SK-N-SH (cell line): ENCODE results near the gene ANKRD31. TPM values are rescaled to one million over a fixed set of nuclear protein-coding genes. Genes with fewer than 3 reads are reported as not detected.
"Not testable (repeated sequence)": the region's sequence is repeated elsewhere in the genome, so short reads cannot be mapped to it uniquely, and the experiment has no call there.

Experiments used
- CTCF ChIA-PET: fragments of 300-600, 350-600 bp; formaldehyde crosslinking; extraction: SDS; loops from one replicate; lab custom pipeline; 2021; lab: Yijun Ruan, JAX
- POLR2A ChIA-PET: fragments of 350-600 bp; sonication (Branson Sonifier 250); formaldehyde crosslinking; extraction: SDS; loops from one replicate; lab custom pipeline; 2020; ENCODE audit warnings: antibody characterized with exemption, inconsistent platforms; lab: Yijun Ruan, JAX
- DNase-seq: peaks from one replicate; pipeline ENCODE4 v3.0.0; 2012
- H2AFZ ChIP-seq: fragments of 200-600 bp; sonication (generic); 2 replicates; pipeline ENCODE4 v1.8.1; 2016; ENCODE audit warnings: antibody characterized with exemption, mild to moderate bottlenecking, low read depth
- H3F3A ChIP-seq: fragments of 200-600 bp; sonication (generic); replicated peaks from 2 replicates; pipeline ENCODE3; 2016; ENCODE audit warnings: antibody characterized with exemption, mild to moderate bottlenecking; ENCODE audit not compliant: insufficient read depth
- H3K27ac ChIP-seq, 2 experiments: fragments of 200-500 bp in 1 of 2; fragments of 200-600 bp in 1 of 2; sonication (Bioruptor generic) in 1 of 2; sonication (generic), shearing (Covaris generic) in 1 of 2; 2 replicates each; pipeline versions ENCODE4 v1.5.1 to v1.6.1; 2014 to 2016; ENCODE audit warnings: low read depth in 2 of 2, inconsistent platforms in 1 of 2, low read length in 1 of 2, mild to moderate bottlenecking in 1 of 2, mixed read lengths in 1 of 2
- H3K27me3 ChIP-seq: fragments of 200-600 bp; sonication (generic), shearing (Covaris generic); 2 replicates; pipeline ENCODE4 v1.6.1; 2016; ENCODE audit warnings: mixed run types; ENCODE audit not compliant: insufficient read depth
- H3K36me3 ChIP-seq, 2 experiments: fragments of 200-500 bp in 1 of 2; fragments of 200-600 bp in 1 of 2; sonication (Bioruptor generic) in 1 of 2; sonication (generic) in 1 of 2; replicated peaks in 1 of 2; 2 replicates each; pipeline versions ENCODE3 to v1.5.1; 2014 to 2016; ENCODE audit warnings: low read length in 1 of 2, mild to moderate bottlenecking in 1 of 2; ENCODE audit not compliant: insufficient read depth in 2 of 2, control insufficient read depth in 1 of 2
- H3K4me1 ChIP-seq, 2 experiments: fragments of 200-500 bp in 1 of 2; fragments of 200-600 bp in 1 of 2; sonication (Bioruptor generic) in 1 of 2; sonication (generic), shearing (Covaris generic) in 1 of 2; 2 replicates each; pipeline versions ENCODE4 v1.5.1 to v1.6.1; 2014 to 2016; ENCODE audit warnings: low read depth in 1 of 2, low read length in 1 of 2, mixed run types in 1 of 2; ENCODE audit not compliant: insufficient read depth in 2 of 2, control insufficient read depth in 1 of 2
- H3K4me2 ChIP-seq: fragments of 200-600 bp; sonication (generic), shearing (Covaris generic); 2 replicates; pipeline ENCODE4 v1.6.1; 2017; ENCODE audit warnings: mixed run types
- H3K4me3 ChIP-seq, 2 experiments: fragments of 200-500 bp in 1 of 2; fragments of 200-600 bp in 1 of 2; sonication (Bioruptor generic) in 1 of 2; sonication (generic), shearing (Covaris generic) in 1 of 2; 2 replicates each; pipeline versions ENCODE4 v1.5.1 to v1.8.1; 2014 to 2016; ENCODE audit warnings: low read depth in 2 of 2, inconsistent platforms in 1 of 2, low read length in 1 of 2, mild to moderate bottlenecking in 1 of 2, mixed read lengths in 1 of 2, moderate library complexity in 1 of 2
- H3K79me2 ChIP-seq: fragments of 200-600 bp; sonication (generic); 2 replicates; pipeline ENCODE4 v1.8.1; 2017; ENCODE audit warnings: mild to moderate bottlenecking; ENCODE audit not compliant: insufficient read depth
- H3K9ac ChIP-seq: fragments of 200-600 bp; sonication (generic); 2 replicates; pipeline ENCODE4 v1.6.1; 2017; ENCODE audit warnings: mixed run types
- H3K9me2 ChIP-seq: fragments of 200-600 bp; sonication (generic); 2 replicates; pipeline ENCODE4 v1.6.1; 2017; ENCODE audit warnings: mixed run types
- H3K9me3 ChIP-seq: fragments of 200-600 bp; sonication (generic); 2 replicates; pipeline ENCODE4 v1.6.1; 2017; ENCODE audit warnings: mixed run types, mild to moderate bottlenecking, moderate library complexity
- H4K20me1 ChIP-seq: fragments of 200-600 bp; sonication (generic); 2 replicates; pipeline ENCODE4 v1.6.1; 2017; ENCODE audit warnings: mild to moderate bottlenecking, mixed run types; ENCODE audit not compliant: insufficient read depth
- IRF3 ChIP-seq: fragments of 150-350 bp; IDR thresholded peaks from 2 replicates; pipeline ENCODE4 v1.6.1; 2016; ENCODE audit warnings: mild to moderate bottlenecking, low read depth, low read length
- JUND ChIP-seq: IDR thresholded peaks from 2 replicates; pipeline ENCODE4 v1.4.0; 2012
- MAX ChIP-seq: IDR thresholded peaks from 2 replicates; pipeline ENCODE4 v1.4.0; 2012; ENCODE audit warnings: low read depth
- MEF2A ChIP-seq: IDR thresholded peaks from 2 replicates; pipeline ENCODE4 v1.4.0; 2012; ENCODE audit warnings: low read depth, borderline replicate concordance
- MXI1 ChIP-seq: IDR thresholded peaks from 2 replicates; pipeline ENCODE4 v1.6.1; 2012; ENCODE audit warnings: mild to moderate bottlenecking, low read depth, low read length, improper control_type of control experiment
- NFIC ChIP-seq: IDR thresholded peaks from 2 replicates; pipeline ENCODE4 v1.4.0; 2012; ENCODE audit warnings: borderline replicate concordance
- NRF1 ChIP-seq: IDR thresholded peaks from 2 replicates; pipeline ENCODE4 v1.6.1; 2012; ENCODE audit warnings: low read depth, mild to moderate bottlenecking, low read length
- POLR2AphosphoS5 ChIP-seq: IDR thresholded peaks from 2 replicates; pipeline ENCODE4 v1.6.1; 2012; ENCODE audit warnings: low read depth, low read length
- RAD21 ChIP-seq: IDR thresholded peaks from 2 replicates; pipeline ENCODE4 v1.6.1; 2012; ENCODE audit warnings: mild to moderate bottlenecking, low read length
- RXRA ChIP-seq: IDR thresholded peaks from 2 replicates; pipeline ENCODE4 v1.4.0; 2012; ENCODE audit warnings: low read depth, mild to moderate bottlenecking, borderline replicate concordance
- SMC3 ChIP-seq: IDR thresholded peaks from 2 replicates; pipeline ENCODE4 v1.6.1; 2012; ENCODE audit warnings: low read depth, low read length, improper control_type of control experiment
- TAF1 ChIP-seq: IDR thresholded peaks from 2 replicates; pipeline ENCODE4 v1.6.1; 2012; ENCODE audit warnings: low read depth, mild to moderate bottlenecking, low read length, moderate library complexity, borderline replicate concordance
- USF1 ChIP-seq: IDR thresholded peaks from 2 replicates; pipeline ENCODE4 v1.4.0; 2012; ENCODE audit warnings: low read depth, borderline replicate concordance
- YY1 ChIP-seq: IDR thresholded peaks from 2 replicates; pipeline ENCODE4 v1.4.0; 2012; ENCODE audit warnings: low read depth, mild to moderate bottlenecking
- WGBS: methylation state at CpG from one replicate; pipeline ENCODE4 v1.1.6; 2017; ENCODE audit warnings: low lambda C conversion rate; 5-methylcytosine and 5-hydroxymethylcytosine counted together
- polyA plus RNA-seq, 3 experiments: library from polyadenylated mRNA; depleted of rRNA; stranded (reverse); fragments of >200 nt; gene quantifications; 2 replicates each; pipeline ENCODE4 v1.2.3, GENCODE V29; 2012

ANKRD31 gene
- polyA plus RNA-seq, 1 of the 3 experiments (the other 2 are of a cell fraction), result 0.05 TPM

GRCh38 chr5:75088648-75089047 lies 148.0 kb downstream of the ANKRD31 start (continued):
- TF ChIP-seq NFIC (no peak), RAD21 (no peak), JUND (no peak)

GRCh38 chr5:75081510-75081909 lies 155.2 kb downstream of the ANKRD31 start:
- Histone ChIP-seq H3K9ac (no peak overlapping the region), H3F3A (no peaks in the 10 kb centered on the region), H4K20me1 (no peaks in the 10 kb centered on the region), H3K9me2 (no peaks in the 10 kb centered on the region), H3K4me1 (no peaks in the 10 kb centered on the region)
- 83% methylated on average over 2 of the region's 2 CpGs for WGBS
- CTCF ChIA-PET, result no interaction called here
- no peak for TF ChIP-seq RXRA
- no peak for TF ChIP-seq NRF1
- TF ChIP-seq MAX, result no peak
- TF ChIP-seq IRF3, result no peak
- no peak for TF ChIP-seq RAD21
- no peak for TF ChIP-seq TAF1
- TF ChIP-seq MXI1, result no peak
- TF ChIP-seq POLR2AphosphoS5, result no peak
- TF ChIP-seq MEF2A, result no peak
- TF ChIP-seq, all 33 proteins: peak for 0
- Histone ChIP-seq H3K27me3 (no peaks in the 10 kb centered on the region), H2AFZ (no peak overlapping the region), H3K4me3 (no peak overlapping the region), H3K36me3 (no peaks in the 10 kb centered on the region), H3K9me3 (no peaks in the 10 kb centered on the region), H3K79me2 (no peaks in the 10 kb centered on the region), H3K4me2 (no peak overlapping the region), H3K27ac (no peak overlapping the region)
- no peak for DNase-seq
- POLR2A ChIA-PET, result no interaction called here

- H3F3A ChIP-seq, H3K9me3 ChIP-seq, H3K4me2 ChIP-seq, H4K20me1 ChIP-seq, H3K9ac ChIP-seq, H2AFZ ChIP-seq, H3K4me3 ChIP-seq, POLR2A ChIA-PET, H3K27ac ChIP-seq, CTCF ChIA-PET, H3K4me1 ChIP-seq, H3K79me2 ChIP-seq, H3K9me2 ChIP-seq, H3K27me3 ChIP-seq, H3K36me3 ChIP-seq, DNase-seq: not testable (repeated sequence)
- 67% methylated on average over 3 of the region's 3 CpGs for WGBS
Measured at GRCh38 chr5:75079346-75079745, 157.3 kb downstream of the ANKRD31 start.

- Histone ChIP-seq H3K36me3 (no peaks in the 10 kb centered on the region), H3F3A (no peaks in the 10 kb centered on the region), H3K4me1 (no peaks in the 10 kb centered on the region), H3K79me2 (no peaks in the 10 kb centered on the region), H2AFZ (no peak overlapping the region), H3K4me2 (no peak overlapping the region), H3K9me3 (no peaks in the 10 kb centered on the region), H3K27ac (no peak overlapping the region), H3K27me3 (no peaks in the 10 kb centered on the region; the same call in 1 of the 2 replicates), H4K20me1 (no peaks in the 10 kb centered on the region), H3K4me3 (no peak overlapping the region), H3K9me2 (no peaks in the 10 kb centered on the region), H3K9ac (no peak overlapping the region)
- ChIA-PET CTCF (no interaction called here), POLR2A (no interaction called here)
- DNase-seq, result no peak
- TF ChIP-seq USF1 (no peak), YY1 (no peak), SMC3 (no peak)
- WGBS, result 57% methylated on average over 5 of the region's 5 CpGs
Measured at GRCh38 chr5:75078027-75078426, 158.7 kb downstream of the ANKRD31 start.
